Measurements from ENCODE around the gene ZNF25. TPM values are rescaled to one million over a fixed set of nuclear protein-coding genes. Genes with fewer than 3 reads are reported as not detected.

Gene ZNF25
- total and polyA plus RNA-seq, 8 donors: 2.9 to 7.8 (median 3.9) TPM

DNA sequence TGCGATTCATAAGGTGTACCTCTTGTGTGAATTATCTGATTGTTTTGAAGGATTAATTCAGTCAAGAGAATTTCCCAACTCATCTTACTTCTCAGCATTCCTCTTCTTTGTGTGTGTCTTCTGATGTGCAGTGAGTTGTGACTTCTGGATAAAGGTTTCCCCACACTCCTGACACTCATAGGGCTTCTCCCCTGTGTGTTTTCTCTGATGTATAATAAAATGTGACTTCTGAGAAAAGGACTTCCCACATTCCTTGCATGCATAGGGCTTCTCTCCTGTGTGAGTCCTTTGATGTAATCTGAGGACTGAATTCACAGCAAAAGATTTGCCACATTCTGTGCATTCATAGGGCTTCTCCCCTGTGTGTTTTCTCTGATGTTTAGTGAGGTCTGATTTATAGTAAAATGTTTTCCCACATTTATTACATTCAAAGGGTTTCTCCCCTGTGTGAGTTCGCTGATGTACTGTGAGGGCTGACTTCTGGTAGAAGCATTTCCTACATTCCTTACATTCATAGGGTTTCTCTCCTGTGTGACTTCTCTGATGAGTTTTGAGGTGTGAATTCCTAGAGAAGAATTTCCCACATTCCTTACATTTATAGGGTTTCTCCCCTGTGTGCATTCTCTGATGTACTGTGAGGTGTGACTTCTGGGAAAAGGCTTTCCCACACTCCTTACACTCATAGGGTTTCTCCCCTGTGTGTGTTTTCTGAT lies 24.2 kb downstream of the ZNF25 start:
- no peak overlapping the region for H3K27ac ChIP-seq
- DNase-seq: no peak
- no peak overlapping the region for H3K4me3 ChIP-seq
- 86 to 89% methylated on average over 2 of the region's 2 CpGs for WGBS, 2 donors
- no peak for FAIRE-seq
- intact Hi-C loops (cut with DNase I): no loop called here
- TF ChIP-seq, protein P1, sequence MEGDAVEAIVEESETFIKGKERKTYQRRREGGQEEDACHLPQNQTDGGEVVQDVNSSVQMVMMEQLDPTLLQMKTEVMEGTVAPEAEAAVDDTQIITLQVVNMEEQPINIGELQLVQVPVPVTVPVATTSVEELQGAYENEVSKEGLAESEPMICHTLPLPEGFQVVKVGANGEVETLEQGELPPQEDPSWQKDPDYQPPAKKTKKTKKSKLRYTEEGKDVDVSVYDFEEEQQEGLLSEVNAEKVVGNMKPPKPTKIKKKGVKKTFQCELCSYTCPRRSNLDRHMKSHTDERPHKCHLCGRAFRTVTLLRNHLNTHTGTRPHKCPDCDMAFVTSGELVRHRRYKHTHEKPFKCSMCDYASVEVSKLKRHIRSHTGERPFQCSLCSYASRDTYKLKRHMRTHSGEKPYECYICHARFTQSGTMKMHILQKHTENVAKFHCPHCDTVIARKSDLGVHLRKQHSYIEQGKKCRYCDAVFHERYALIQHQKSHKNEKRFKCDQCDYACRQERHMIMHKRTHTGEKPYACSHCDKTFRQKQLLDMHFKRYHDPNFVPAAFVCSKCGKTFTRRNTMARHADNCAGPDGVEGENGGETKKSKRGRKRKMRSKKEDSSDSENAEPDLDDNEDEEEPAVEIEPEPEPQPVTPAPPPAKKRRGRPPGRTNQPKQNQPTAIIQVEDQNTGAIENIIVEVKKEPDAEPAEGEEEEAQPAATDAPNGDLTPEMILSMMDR (IDR thresholded peaks at IDR 0.05): no peak
- no peaks in the 10 kb centered on the region for H3K27me3 ChIP-seq
- H3K36me3 ChIP-seq: peaks cover 0 to 47% (median 18%) of the 10 kb centered on the region in 3 donors
- ATAC-seq: no peak
- no peaks in the 10 kb centered on the region for H3K4me1 ChIP-seq
- H3K9me3 ChIP-seq: no peaks in the 10 kb centered on the region

DNA sequence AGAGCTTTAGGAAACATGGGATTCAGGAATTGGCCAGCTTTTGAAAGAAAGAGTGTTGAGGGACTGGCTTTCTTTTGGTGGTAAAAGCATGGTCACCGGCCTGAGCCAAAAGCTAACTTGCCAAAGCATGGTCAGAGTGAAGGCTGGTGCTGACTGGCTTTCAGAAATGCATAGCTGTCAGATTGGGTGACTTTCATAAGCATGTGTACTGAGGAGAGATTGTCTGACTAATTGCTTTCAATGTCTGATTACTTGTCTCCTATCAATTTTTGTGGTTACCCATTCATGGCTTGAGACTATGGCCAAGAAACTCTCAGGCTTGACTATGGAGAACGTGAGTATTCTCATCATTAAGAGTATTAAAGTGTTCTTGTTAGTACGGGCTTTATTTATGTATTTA lies 28.2 kb downstream of the ZNF25 start:
- Histone ChIP-seq H3K27me3 (no peaks in the 10 kb centered on the region), H3K27ac (no peak overlapping the region), H3K36me3 (peaks cover 0 to 18% (median 2%) of the 10 kb centered on the region in 3 donors), H3K4me3 (no peak overlapping the region), H3K9me3 (no peaks in the 10 kb centered on the region), H3K4me1 (no peaks in the 10 kb centered on the region)
- intact Hi-C loops (cut with DNase I): no loop called here
- no peak for ATAC-seq
- TF ChIP-seq, protein P1 (IDR thresholded peaks at IDR 0.05): no peak
- no peak for DNase-seq
- 79 to 86% methylated on average over 3 of the region's 3 CpGs for WGBS, 2 donors
- FAIRE-seq: no peak

DNA sequence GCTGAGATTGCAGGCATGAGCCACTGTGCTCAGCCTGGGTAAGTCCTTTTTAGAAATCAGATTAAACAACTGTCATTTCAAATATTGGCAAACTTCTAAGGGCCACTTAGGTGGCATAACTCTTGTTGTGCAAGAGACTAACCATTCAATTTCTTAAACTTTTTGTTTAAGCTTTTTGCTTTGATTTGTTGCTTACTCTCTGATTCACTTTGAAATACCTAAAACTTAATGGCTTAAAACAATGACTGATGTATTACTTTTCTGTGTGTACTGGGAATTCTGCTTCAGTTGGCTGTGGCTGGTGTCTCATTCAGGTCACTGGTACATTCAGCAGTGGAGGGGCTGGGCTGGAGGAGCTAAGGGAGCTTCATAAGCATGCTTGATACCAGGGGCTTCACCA lies 28.9 kb downstream of the ZNF25 start:
- TF ChIP-seq, protein P1 (IDR thresholded peaks at IDR 0.05): no peak
- no peaks in the 10 kb centered on the region for H3K4me1 ChIP-seq
- H3K9me3 ChIP-seq: no peaks in the 10 kb centered on the region
- intact Hi-C loops (cut with DNase I): no loop called here
- DNase-seq (no peak), FAIRE-seq (no peak), ATAC-seq (no peak)
- H3K27ac ChIP-seq: no peak overlapping the region
- peaks cover 0 to 12% (median 0%) of the 10 kb centered on the region in 3 donors for H3K36me3 ChIP-seq
- H3K27me3 ChIP-seq: no peaks in the 10 kb centered on the region
- no peak overlapping the region for H3K4me3 ChIP-seq

DNA sequence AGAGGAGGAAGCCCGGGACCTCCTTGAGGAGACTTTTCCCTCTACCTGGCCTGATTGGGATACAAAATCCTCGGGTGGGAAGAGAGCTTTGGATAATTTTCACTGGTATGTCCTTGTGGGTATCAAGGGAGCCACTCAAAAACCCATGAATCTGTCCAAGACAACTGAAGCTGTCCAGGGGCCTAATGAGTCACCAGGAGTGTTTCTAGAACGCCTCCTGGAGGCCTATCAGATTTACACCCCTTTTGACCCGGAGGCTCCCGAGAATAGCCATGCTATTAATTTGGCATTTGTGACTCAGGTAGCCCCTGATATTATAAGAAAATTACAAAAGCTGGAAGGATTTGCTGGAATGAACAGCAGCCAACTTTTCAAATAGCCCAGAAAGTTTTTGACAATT lies 38.6 kb downstream of the ZNF25 start:
- WGBS, 2 donors: 65 to 76% methylated on average over 5 of the region's 5 CpGs
- TF ChIP-seq, protein P1 (IDR thresholded peaks at IDR 0.05): no peak
- no peak overlapping the region for H3K4me3 ChIP-seq
- no peaks in the 10 kb centered on the region for H3K4me1 ChIP-seq
- DNase-seq: no peak
- H3K27me3 ChIP-seq: no peaks in the 10 kb centered on the region
- no peak for ATAC-seq
- intact Hi-C loops (cut with DNase I): no loop called here
- H3K36me3 ChIP-seq: no peaks in the 10 kb centered on the region
- no peak for FAIRE-seq
- H3K27ac ChIP-seq: no peak overlapping the region
- H3K9me3 ChIP-seq: no peaks in the 10 kb centered on the region

DNA sequence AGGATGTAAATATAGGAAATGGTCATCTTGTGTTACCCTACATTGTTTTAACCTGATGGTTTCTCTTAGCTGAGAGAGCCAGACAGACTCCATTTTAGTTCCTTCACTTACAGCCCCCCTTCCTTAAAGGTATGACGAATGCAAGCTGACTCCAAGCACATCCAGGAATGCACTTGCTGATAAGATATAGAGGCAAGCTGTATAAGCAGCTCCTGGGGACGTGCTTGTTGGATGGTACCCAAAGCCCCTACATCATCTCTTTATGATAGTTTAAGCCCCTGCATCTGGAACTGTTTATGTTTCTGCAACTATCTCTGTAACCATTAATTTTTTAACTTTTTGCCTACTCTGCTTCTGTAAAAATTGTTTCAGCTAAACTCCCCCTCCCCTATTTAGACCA lies 41.7 kb downstream of the ZNF25 start:
- no peaks in the 10 kb centered on the region for H3K36me3 ChIP-seq
- FAIRE-seq: no peak
- DNase-seq: no peak
- TF ChIP-seq, protein P1 (IDR thresholded peaks at IDR 0.05): no peak
- no peaks in the 10 kb centered on the region for H3K4me1 ChIP-seq
- WGBS, 2 donors: 50% methylated on average over 2 of the region's 2 CpGs
- intact Hi-C loops (cut with DNase I): no loop called here
- no peak overlapping the region for H3K27ac ChIP-seq
- H3K27me3 ChIP-seq: no peaks in the 10 kb centered on the region
- H3K4me3 ChIP-seq: no peak overlapping the region
- no peak for ATAC-seq
- no peaks in the 10 kb centered on the region for H3K9me3 ChIP-seq
